Measurements from ENCODE around the gene ZNF710.

The ZNF710 gene

DNA sequence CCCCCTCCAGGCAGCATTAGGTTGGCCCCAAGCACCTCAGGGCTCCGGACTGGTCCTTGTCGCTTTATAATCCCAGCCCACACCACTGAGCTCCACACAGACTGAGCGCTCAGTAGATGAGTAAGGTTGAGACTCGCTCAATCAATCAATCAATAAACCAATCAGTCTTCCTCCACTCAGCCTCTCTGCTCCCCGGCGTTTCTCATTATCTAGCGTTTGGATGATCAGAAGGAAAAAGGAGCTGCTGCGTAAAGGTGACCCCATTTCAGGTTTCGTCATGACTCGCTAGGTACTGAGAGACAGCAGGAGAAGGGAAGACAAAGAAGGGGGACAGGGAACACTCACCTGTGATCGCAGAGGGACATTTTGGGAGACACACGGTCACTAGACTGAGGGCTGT, 41.2 kb downstream of the ZNF710 start:
- DNase-seq, result no peak

DNA sequence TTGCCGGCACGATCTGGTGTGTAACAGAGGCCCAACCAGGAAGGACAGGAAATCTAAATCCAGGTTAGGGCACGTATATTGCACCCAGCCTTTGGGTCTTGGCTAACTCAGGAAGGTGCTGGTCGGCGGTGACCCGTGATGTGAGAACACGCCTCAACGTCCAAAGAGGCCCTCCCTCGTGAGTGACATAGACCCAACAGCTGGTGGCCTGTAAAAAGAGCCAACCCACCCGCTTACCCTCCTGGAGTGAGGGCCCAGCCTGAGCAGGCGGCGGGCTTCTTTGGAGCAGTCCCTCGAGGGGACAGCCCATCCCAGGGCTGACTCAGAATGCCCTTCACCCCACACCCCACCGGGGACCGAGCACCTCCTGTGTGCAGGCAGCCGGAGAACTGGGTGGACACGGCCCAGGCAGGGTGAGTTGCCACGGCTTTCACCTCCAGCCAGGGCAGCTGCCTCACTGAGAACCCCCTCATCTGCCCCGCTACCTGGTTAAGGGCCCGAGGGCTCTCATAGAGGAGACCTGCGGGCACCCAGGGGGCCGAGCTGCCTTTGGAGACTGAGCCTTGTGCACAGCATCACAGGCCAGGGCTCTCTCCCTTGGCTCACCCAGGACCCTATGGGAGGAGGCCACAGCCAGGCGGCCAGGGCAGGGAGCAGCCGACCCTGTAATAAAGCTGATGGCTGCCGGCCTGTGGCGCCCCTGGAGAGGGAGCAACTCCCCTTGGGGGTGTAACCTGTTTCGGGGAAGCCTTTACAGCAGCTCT, 41.8 kb downstream of the ZNF710 start:
- DNase-seq, result no peak

DNA sequence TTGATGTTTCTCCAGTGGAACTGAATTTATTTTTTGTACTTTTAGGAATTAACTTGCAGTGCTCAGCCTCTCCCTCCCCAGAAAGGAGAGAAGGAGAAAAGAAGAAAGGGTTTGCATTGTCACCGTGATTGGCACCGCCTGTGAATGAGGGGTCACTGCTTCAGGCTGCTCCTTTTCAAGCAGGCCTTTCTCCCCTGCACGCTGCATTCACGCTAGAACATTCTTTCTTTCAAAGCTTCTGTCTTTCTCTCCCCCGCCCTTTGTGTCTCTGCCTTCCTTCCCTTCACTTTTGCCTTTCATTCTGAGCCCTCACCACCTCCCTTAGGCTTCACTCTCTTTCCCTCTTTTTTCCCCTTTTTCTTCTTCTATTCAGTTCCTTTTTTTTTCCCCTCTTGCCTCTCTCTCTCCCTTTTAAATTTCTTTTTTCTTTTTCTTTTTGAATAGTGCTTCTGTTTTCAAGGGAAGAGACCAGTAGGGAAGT, 42.4 kb downstream of the ZNF710 start:
- DNase-seq, result no peak

DNA sequence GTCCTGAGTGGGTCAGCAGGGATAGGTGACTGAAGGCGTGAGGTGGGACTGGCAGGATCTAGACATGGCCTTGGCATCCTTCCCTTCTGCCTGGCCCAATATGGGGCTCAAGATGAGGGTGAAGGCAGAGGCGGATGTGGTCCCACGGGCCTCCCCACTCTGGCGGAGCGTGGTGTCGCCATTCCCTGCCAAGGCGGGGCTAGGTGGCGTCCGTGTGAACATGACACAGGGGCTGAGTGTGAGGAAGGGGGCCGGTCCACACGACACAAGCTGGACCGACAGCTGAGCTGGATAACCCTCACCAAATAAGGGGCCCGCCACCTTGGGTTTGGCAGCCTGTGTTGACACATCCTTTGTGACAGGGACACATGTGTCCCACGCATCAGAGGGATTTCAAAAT, 43.1 kb downstream of the ZNF710 start:
- DNase-seq, result no peak

GRCh38 chr15:90044916-90045371, 43.8 kb downstream of the ZNF710 start:
- DNase-seq, result no peak

DNA sequence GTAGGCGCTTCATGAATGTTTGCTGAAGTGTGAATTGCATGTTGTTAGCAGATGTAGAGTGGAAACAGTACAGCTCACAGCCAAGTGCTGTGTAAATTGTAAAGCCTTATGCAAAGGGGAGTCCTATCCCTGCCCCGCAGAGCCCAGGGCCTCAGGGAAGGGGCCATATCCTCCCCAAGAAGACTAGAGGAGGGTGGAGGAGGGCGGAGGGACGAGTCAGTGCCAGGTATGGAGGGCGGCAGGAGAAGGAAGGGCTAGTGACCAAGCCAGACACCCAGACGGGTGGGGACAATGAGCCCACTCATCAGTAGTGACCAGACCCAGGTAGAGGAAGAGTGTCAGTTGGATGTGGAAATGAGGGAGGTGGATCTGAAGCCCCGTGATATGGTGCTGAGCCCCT, 45.2 kb downstream of the ZNF710 start:
- no peak for DNase-seq

DNA sequence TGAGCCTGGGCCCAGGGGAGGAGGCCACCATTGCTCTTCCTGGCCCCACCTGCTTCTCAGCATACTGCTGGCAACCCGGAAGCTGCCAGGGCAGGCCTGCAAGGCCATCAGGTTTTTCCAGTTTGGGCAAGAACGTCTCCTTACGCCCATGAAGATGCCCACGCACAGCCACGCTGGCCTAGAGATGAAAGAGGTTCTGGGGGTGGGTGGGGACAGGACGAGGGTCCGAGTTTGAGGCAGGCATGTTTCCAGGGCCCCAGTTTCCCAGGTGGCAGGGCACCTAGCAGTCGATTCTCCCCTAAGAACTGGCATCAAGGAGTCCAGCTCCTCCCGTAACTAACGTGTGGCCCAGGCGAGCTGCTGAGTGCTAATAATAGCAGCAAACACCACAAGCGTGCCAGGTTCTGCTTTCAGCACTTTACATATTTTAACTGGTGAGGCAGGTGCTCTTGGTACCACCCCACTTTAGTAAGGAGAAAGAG, 45.8 kb downstream of the ZNF710 start:
- peak; percentile 76 for DNase-seq

- no peak for DNase-seq
These were observed 46.9 kb downstream of the ZNF710 start for GRCh38 chr15:90047956-90048575.

- DNase-seq, result no peak
These were observed 47.9 kb downstream of the ZNF710 start for GRCh38 chr15:90049030-90049429.

- DNase-seq, result no peak
These were observed 48.8 kb downstream of the ZNF710 start for GRCh38 chr15:90049666-90050604.

GRCh38 chr15:90051874-90052273, 50.8 kb downstream of the ZNF710 start:
- no peak for DNase-seq

DNA sequence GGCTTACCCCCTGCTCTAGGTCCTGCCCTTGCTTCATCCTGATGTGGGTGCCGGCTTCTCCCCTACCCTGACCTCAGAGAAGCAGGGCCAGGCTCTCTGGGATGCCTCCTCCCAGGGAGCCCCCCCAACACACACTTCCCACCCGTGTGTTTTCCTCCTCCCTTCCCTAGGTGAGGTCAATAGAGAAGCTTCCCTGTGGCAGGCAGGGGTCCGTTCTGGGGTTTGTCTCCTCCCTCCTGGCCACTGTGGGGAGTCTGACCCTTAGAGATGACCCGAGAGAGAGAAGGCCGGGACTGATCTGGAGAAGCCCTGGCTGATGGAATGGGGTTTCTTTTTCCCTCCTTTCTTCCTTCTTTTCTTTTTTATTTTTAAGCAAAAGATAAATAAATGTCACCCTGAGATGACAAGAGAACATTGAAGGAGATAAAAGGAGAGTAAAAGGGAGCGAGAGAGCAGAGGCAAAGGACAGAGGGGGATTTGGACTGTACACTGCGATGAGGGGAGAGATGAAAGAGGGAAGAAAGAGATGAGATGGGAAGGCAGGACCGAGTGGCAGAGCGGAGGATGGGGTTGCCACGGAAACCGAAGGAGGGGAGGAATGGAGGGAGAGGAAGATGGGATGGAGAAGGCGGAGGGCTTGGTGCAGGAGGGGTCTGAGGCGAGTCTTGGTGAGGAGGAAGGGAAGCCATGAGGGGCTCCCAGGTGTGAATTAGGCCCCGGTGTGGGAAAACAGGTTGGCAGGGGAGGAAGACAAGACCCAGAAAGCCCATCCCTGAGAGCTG, 52.8 kb downstream of the ZNF710 start:
- no peak for DNase-seq

DNA sequence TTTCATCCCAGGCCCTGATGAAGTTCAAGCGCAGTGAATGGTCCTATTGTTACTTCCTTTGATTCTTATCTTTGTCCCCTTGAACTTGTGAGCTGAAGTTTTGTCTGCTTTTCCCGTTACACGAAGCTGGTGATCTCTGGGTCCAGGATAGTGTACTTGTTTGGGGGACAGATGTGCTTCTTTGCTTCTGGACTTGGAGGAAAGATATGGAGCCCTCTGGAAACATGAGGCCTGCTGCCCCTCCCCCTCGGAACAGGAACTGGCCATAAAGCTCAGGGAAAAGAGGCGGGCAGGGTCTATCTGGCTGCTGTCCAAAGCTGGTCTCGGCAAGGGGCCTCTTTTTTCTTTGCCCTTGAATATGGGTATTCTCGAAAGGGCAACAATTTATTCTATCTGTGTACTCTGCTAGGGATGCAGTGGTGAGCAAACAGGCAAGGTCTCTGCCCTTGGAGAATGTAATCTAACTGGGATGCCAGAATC, 53.5 kb downstream of the ZNF710 start:
- no peak for DNase-seq

DNA sequence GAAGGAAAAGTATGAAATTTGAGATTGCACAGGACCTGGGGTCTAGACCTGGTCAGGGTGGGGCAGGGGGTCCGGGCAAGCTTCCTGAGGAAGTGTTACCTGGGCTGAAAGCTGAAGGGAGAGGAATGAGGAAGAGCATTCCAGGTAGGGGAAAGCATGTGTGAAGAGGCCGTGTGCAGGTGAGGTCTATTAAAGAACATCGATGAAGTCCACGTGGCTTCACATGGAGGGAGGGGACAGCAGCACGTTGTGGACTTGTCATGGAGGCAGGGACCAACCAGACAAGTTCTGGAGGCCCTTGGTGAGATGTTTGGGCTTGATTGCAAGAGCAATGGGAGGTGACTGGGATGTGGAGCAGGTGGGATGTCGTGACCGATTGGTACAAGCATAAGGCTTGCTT, 54.1 kb downstream of the ZNF710 start:
- no peak for DNase-seq

DNA sequence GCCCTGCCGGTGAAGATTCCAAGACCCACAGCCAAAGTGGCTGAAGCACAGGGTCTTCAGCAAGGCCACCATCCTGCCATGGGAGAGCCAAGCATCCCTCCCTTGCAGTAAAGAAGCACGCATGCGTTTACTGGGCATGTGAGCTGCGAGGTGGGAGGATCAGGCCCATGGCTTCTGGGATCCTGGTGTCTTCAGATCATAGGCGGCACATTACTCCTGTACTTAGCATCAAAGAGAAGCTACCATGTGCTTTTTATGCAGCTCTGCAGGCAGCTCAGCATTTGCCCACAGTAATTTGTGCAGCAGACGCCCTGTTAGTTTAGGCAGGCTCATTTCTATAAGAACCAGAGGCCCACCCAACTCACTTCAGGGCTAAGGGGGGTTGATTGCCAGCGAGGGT, 55.4 kb downstream of the ZNF710 start:
- no peak for DNase-seq

- DNase-seq, result no peak
These were observed 57.2 kb downstream of the ZNF710 start for GRCh38 chr15:90058308-90058707.

- DNase-seq, result no peak
These were observed 57.7 kb downstream of the ZNF710 start for GRCh38 chr15:90058775-90059174.

GRCh38 chr15:90059208-90059985, 58.3 kb downstream of the ZNF710 start:
- no peak for DNase-seq

DNA sequence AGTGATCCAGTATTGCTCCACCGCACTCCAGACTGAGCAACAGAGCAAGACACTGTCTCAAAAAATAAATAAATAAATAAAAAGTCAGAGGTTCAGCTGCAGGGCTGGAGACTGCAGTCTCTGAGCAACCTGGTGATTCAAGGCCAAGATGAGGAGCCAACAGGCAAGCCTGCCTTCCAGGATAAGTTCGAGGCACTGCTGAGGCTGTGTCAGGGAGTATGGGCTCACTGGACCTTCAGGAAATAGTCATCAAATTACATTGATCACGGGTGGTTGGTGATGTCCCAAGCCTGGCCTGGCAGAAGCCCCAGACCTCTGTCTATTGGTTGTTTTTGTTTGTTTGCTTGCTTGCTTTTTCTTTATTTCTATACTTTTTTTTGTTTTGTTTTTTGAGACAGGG, 59.7 kb downstream of the ZNF710 start:
- DNase-seq, result no peak

DNA sequence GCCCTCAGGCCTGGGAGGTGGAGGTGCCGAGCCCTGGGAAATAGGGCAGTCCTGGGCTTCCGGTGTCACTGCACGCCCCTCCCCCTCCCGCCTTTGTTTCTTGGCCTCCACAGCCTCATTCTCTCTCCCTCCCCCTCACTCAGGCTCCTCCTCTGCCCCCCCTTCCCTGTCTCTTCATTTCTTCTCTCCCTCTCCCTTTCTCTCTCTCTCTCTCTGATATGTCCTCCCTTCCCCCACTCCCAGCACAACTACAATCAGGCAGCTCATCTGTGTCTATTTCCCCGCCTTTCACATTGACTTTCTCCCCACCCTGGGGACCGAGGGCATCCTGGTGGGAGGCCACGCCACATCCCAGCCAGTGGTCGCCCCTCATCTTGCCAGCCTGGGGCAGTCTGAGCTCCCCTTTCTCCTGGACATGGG, 60.9 kb downstream of the ZNF710 start:
- peak; percentile 76 for DNase-seq

GRCh38 chr15:90062462-90062932, 61.4 kb downstream of the ZNF710 start:
- peak; percentile 76 for DNase-seq
